ENCODE data around the gene PPARA.
"Not testable (repeated sequence)": the region's sequence is repeated elsewhere in the genome, so short reads cannot be mapped to it uniquely, and the experiment has no call there.

PPARA gene

DNA sequence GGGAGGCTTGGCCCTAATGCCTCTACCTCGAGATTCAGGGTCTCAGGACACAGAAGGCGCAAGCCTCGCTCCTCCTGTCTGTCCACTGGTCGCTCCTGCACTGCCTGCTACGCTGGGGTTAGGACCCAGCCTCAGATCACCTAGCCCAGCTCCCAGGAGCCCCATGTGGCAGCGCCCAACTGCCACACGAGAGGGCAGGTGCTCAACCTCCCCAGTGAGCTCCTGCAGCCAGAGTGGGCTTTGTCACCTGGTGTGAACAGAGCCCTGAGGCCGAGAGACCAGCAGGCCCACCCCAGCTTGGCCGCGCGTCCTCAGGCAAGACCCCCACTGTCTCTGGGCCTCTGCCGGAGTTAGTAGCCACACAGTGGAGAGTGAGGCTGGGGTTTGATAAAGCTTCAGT is 21.7 kb upstream of the PPARA start:
- DNase-seq = no peak

DNA sequence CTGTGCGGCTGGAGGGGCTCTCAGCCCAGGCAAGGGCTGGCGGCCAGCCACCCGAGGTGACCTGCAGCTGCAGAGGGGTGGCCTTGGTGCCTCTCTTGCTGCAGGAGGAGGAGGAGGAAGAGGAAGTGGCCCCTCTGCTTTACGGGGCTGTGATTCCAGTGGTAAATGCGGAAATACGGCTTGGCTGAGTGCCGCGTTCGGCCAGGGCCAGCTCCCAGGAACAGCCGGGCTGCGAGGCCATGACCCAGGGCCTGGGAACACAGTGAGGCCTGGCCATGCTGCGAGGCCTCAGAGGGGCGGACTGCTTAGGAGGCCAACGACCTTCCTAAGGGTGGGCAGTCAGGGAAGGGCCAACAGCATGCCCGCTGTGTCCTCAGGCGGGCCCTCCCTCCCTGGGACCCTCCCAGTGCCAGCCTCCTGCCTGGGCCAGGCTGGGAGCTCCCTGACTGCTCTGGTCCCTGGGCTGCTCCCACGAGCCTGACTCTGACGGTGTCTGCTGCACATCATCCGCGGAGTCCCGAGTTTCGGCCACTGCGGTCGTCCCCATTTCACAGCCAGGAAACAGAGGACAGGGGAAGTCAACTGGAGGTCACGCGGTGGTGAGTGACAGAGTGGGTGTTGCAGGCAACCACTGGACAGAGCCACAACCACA is 20.8 kb upstream of the PPARA start:
- DNase-seq = no peak

DNA sequence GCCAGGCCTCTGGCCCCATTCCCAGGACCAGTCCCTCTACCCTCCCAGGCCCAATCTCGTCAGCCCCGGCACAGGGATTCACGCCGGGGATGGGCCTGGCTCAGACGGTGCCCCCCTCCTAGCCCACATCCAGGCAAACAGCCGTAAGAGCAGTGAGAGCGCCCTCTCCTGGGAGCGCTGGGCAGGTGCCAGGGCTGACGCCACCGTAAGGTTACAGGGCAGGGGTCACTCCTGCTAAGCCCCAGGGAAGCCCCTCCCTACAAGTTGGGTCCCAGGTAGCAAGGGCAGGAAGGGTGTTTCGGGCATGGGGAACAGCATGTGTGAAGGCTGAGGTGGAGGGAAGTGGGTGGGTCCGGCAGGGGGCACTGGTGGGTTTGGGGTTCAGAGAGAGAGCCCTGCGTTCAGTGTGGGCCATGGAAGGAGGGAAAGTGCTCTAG is 19.2 kb upstream of the PPARA start:
- no peak for DNase-seq

DNA sequence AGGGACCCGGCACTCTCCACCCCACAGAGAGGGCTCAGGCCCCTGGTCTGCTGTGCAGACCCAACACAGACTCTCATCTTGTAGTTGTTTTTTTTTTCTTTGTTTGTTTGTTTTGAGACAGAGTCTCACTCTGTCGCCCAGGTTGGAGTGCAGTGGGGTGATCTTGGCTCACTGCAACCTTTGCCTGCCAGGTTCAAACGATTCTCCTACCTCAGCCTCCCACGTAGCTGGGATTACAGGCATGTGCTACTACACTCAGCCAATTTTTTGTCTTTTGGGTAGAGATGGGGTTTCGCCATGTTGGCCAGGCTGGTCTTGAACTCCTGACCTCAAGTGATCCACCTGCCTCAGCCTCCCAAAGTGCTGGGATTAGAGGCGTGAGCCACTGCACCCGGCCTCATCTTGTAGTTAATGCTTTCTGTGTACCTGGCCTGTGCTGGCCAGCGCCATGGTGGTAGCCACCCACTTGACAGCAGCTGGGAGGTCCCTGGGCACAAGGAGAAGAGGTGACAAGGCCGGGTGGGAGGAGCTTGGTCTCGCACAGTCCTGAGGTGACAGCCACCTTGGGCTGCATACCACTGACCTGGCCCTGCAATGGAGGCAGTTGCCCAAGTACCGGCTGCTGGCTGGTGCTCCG is 18.0 kb upstream of the PPARA start:
- DNase-seq = not testable (repeated sequence)

DNA sequence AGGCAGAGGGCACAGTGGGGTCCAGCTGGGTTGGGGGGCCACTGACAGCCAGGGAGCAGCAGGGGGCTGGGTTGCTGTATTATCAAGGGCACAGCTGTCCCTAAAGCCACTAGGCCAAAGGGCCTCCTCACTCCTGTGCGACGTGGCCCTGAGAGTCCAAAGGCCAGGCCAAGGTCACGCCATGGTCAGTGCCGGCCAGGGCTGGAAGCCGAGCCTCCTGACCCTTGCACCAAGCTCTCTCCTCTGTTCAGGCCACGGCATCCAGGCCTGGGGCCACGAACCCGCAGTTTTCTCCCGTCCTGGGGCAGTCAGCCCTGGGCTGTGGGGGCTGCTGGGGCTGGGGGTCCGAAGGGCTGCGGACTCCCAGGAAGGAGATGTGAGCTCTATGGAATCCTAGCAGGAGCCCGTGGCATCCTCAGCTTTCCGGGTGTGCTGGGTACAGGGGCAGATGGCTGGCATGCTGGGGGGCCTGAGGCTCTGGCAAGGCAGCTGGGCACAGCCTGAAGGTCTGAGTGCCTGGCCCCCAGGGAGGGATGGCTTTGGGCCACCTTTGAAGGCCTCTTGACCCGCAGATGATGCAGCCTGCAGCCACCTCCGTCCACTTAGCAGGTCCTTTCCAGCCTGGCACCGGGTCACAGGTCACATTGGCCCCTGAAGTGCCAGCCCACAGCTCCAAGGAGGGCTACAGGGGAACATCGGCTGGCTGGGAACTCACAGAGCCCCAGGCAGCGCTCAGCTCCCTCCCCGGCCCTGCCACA is 17.3 kb upstream of the PPARA start:
- no peak for DNase-seq

DNA sequence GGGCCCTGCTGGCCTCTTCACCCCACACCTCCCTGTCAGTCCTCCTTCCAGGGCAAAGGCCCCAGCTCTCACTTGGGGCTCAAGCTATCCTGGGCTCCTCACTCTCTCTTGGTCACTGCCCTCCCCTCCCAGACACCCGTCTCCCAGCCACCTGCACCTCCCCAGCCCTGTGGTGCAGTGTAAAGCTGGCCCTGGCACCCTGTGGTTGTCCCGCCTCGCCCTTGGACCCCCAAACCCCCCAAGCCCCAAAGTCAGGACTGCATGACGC is 16.8 kb upstream of the PPARA start:
- no peak for DNase-seq

DNA sequence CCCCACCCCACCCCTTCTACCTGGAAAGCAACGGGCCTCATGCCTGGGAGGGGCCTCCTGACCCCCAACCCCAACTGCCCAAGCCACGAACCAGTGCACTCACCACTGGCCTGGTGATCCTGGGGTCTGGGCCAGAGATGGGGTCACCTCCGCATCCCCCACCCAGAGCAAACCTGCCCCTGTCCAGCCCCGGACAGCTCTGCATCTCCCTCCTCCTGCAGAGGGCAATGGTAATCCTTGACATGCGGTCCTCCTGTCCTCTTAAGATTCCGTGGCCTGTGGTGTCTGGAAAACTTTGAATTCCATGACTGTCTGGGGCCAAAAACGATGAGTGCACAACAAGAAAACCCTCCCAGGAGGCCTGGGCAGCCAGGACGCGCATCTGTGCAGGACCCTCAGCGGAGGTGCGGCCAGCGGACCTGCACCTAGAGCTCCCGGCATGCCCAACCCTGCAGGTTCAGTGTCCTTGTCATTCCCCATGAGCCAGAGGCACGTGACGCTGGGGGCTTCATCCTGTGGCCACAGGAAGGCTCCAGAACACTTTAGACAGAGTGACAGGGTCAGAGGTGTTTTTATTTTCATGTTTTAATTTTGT is 16.1 kb upstream of the PPARA start:
- DNase-seq = no peak

DNA sequence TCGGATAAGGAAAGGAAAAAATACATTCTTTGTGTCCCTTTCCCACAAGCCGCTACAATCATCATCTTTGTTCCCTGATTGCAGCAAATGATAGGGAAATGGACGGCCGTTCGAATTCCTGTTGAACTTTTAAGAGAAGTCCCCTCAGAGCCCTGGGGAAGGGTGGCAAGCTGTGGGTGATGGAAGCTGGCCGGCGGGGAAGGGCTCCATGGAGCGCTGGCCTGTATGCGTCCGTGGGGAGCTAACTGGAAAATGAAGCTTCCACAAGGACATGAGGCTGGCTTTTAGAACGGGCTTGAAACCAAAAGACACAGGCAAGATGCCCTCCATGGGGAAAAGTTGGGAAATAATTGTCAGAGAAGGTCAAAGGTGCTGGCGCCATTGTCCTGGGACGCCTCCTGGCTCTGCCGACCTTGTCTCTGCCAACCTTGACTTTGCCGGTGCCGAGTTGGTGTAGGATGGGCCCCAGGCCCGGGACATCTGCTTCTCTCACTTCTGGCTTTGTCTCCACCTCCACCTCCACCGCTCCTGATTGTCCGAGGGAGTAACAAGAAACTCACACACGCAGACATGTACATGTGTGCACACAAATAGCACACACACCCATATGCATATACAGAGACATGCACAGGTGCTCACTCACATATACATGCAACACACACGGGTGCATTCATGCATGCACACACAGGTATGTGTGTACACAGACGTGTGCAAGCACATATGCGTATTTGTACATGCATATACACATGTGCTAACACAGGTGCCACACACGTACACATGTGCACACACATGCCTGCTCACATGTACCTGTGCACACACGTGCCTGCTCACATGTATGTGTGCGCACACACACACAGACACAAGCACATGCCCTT is 14.5 kb upstream of the PPARA start:
- no peak for DNase-seq

DNA sequence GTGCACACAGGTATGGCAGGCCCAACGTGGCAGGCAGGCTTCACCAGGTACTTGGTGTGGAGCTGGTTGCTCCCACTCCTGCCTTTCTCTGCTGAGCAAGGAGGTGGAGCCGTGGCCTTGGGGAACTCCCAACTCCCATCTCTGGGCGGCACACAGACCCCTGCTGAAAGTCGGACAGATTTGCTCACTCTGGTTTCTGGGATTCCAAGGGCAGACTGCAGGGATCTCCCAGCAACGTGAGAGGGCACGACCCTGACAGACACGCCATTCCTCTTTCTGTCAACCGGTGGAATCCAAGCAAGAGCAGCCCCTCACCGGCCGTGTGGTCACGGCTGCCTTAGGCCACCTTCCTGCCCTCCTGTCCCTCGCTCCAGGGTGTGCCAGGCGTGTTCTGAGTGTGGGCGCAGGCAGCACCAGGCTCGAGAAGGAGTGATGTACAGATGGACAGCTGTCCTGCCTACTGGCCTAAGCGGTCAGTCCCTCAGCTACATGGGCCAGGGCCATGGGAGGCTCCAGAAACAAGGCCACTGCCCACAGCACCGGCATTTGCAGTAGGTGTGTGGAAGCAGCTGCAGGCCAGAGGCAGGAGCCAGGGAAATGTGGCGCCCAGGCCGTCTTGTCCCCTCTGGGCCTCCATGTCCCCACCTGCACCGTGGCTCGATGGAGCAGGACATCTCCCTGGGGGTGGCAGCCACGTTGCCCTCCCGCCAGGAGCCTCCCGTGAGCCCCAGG is 13.7 kb upstream of the PPARA start:
- DNase-seq = no peak

DNA sequence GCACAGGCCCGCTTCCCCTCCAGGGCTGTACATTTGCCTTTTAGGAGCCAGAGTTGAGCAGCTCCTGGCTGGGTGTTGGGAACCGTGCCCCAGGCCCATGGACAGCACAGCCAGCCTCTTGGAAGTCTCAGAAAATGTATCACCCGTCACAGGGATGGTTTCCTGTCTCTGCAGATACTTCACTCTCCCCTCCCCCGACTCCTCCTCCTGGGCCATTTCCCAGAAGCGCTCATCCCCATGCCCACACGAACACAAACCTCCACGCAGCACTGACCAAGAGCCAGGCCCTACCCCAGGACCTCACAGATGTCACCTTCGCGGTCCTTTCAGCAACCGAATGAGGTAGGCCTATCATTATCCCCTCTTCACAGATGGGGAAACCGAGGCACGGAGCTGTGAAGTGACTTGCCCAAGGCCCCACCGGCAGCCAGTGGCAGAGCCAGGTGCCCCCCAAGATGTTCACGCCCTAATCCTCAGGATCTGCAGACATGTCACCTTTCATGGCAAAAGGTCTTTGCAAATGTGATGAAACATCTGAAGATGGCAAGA is 13.0 kb upstream of the PPARA start:
- DNase-seq = no peak

DNA sequence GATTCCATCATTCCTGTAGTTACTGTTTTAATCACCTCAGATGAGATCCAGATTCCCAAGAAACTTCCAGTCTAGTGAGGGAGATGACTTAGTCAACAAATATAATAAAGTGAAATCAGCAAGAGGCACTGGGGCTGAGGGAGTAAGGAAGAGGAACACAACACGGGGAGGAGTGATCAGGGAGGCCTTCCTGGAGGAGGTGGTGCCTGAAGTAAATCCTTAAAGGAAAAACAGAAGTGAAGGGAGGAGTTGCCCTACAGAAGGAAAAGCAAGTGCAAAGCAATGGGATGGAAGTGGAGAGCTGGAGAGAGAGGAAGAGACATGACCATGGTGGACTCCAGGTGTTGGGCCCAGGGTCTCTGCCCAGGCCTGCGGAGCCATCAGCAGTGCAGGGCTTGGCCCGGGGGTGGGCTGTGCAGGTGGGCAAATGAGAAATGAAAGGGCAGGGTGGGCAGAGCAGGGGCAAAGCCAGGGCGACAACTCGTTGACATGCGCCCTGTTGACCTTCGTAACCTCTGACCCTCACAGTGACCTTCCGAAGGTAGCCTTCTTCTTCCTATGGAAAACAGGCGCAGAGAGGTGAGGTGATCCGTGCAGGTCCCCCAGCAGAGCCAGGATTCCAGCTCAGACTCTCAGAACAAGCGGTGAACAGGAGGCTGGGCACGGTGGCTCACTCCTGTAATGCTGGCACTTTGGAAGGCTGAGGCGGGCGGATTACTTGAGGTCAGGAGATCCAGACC is 12.1 kb upstream of the PPARA start:
- DNase-seq = no peak

DNA sequence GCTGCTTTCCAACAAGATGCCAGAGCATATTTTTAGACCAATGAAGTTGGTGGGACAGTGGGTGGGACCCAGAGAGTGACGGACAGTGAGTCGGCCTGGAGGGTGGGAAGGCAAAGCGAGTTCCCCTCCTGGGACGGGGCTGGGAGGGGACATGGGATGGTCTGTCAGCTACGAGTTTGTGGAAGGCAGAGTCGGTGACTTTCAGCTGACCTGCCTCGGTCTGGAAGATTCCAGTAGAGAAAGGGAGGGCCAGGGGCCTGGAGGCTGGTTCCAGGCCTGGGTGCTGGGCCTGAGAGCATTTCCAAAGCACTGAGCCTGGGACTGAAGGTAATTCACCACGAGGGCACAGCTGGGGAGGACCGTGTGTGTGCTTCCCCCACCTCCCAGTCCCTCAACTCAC is 10.9 kb upstream of the PPARA start:
- not testable (repeated sequence) for DNase-seq

DNA sequence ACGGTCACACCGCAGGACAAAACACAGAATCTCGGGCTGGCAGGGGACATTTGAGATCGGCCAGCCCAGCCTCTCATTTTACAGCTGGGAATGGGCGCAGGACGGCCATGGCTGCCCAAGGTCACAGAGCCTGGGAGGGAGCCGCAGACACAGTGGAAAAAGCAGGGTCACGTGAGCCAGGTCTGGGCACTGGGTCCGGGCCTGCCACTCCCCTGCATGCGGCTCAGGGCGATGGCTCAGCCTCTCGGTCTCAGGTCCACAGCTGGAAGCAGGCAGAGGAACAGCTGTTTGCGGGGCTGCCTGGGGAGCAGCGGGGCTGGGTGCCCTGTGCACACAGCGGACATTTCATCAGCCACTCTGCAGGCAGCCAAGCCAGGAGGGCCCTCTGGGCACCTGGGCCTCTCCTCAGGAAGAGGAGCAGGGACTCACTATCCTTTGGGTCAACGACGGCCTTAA is 10.4 kb upstream of the PPARA start:
- DNase-seq = no peak

DNA sequence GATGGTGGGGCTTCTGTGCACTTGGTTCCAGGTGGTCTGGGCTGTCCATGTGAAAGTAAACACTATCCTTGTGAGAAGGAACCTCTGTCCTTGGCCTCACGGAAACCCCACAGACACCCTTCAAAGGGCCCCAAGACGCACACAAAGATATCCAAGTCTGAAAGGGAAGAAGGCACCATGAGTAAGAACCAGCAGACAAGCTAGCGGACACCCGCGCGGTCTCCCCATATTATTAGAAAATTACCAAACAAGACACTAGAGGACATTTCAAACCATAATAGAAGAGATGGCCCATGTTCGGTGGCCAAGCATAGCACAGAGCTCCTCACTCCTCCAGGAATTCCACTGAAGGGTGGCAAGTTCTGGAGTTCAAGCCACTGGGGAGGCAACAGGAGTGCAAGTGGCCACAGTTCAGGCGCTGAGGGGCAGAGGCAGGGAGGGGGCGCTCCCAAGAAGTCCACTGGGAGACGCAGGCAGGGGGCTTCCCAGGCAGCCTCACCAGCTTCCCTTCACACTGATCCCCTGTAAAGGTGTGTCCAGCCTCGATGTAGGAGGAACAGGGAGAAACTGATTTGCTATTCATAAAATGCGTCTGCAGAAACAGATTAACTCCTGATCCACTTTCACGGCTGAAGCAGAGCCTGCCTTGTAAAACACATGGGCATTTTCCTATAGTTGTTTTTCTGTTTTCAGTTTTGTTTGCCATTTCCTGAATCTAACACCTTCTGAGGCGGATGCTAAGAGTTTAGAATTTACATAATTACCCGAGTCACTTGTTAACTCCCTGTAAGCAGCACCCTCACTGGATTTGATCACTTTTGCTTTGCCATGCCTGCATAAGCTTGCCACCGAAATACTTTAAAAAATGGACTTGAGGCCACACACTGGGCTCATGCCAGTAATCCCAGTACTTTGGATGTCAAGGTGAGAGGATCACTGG is 9.1 kb upstream of the PPARA start:
- DNase-seq = no peak

DNA sequence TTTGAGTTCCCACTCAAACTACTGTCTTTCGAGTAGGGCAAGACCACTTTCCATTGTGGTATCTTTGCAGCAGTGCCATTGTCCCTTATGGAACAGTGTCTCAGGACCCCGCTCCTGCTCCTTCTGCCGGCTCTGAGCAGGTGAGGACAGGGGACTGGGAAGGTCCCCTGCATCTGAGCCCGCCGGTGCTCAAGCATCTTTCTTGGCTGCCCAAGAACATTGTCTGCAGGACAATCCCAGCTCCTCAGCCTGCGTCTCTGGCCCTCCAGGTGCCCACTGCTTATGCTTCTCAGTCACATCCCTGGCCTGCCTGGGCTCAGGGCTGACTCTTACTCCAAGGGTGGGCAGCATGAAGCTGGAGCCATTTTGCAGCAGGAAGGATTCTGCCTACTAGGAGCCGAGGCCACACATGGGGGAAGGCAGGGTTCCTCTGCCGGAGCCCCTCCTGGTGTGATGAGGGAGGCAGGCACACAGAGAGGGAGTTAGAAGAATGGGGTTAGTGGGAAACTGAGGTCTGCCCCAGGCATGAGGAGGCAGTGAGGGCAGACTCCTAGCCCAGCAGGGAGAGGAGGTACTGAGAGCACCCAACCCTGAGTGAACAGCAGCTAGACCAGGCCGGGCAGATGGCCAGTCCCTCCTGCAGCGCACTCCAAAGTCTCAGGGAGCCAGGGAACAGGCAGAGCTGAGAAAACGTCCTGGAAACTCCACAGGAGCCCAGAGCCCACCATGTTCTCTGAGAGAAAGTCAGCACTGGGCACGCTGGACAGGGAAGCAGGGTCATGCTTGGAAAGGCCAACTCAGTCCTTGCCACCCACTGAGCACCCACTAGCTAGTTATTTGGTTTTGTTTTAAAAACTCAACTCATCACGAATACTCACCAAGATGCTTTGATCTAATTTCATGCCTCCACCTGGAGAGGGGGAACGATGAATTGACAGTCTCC is 7.5 kb upstream of the PPARA start:
- DNase-seq = no peak

DNA sequence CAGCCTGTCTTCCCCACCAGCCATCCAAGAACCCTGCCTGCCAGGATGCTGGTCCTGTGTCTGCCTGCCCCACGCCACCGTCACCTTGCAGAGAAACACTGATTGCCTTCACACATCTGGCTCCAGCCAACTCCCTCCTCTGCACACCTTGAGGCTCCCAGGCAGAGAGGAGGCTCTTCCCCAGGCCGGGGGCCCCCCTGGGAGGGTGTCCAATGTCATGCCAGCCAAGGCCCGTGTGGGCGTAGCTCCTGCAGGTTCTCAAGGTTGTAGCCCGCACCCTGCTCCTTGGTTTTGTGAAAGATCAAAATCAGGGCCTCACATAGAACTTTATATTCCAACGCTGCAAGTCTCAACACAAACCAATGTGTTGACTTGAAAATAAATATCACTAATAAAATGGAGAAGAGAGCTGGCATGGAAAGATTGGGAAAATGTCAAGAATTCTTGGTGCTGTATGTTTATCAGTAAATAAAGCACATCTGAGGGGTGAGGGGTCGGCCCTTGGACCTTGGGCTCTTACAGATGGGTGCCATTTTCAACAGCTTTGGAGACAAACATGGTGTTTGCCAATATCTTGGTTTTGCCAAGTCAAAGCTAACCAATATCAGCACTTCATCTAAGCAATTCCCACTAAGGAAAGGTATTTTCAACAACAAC is 6.7 kb upstream of the PPARA start:
- no peak for DNase-seq

DNA sequence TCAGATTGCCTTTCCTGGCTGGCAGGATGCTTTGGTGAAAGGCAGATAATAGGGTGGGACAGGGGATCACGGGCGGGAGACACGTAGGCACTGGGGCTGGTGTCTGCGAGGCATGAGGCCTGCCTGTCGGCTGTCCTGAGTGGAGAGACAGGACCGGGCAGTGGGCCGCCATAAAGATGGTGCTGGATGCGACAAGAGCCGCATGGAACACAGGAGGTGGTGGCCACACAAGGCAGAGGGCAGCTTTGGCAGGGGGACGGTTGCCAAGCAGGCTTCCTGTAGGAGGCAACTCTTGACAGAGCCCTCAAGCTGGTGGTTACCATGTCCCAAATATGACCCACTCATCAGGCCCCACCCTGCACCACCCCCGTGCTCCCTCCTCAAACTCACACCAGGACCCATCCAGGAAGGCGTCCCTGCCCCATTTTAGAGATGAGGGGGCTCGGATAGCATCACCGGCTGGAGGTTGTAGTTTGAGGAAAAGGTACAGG is 4.9 kb upstream of the PPARA start:
- DNase-seq = no peak

DNA sequence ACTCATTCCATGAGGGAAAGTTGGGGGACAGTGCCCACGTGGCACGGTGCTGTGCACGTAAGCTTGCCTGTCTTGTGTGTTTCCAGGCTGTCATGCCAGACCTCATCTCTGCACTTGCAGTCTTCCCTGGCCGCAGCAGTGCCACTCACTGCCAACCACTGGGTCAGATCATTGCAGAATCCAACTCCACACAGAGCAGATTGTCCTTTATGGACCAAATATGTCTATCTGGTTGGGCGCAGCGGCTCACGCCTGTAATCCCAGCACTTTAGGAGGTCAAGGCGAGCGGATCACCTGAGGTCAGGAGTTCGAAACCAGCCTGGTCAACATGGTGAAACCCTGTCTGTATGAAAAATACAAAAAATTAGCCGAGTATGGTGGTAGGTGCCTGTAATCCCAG is 4.4 kb upstream of the PPARA start:
- no peak for DNase-seq

All from T-helper 9 cell (primary cell).